SU-DHL-6 (cell line): Measurements from ENCODE around the gene OR2A12.

ENCODE experiments used
- H2AFZ ChIP-seq: fragments of 200-600 bp; sonication (generic); 2 replicates; pipeline ENCODE4 v1.6.1; 2014; ENCODE audit warnings: low read depth, mild to moderate bottlenecking, moderate library complexity, mixed read lengths, antibody characterized with exemption, low read length; ENCODE audit not compliant: severe bottlenecking
- H3F3A ChIP-seq: fragments of 200-600 bp; shearing (Covaris generic); 2 replicates; pipeline ENCODE4 v1.6.0; 2016; ENCODE audit warnings: antibody characterized with exemption, mild to moderate bottlenecking; ENCODE audit not compliant: insufficient read depth
- H3K27ac ChIP-seq: fragments of 200-600 bp; sonication (generic); 2 replicates; pipeline ENCODE4 v1.5.1; 2016; ENCODE audit warnings: low read depth, mild to moderate bottlenecking, low read length, moderate library complexity, mixed read lengths
- H3K27me3 ChIP-seq: fragments of 200-600 bp; sonication (generic), shearing (Covaris generic); 2 replicates; pipeline ENCODE4 v1.6.0; 2014; ENCODE audit warnings: mild to moderate bottlenecking, low read length
- H3K36me3 ChIP-seq: fragments of 200-600 bp; sonication (generic); 2 replicates; pipeline ENCODE4 v1.6.1; 2014; ENCODE audit warnings: mild to moderate bottlenecking, low read length, mixed read lengths
- H3K4me2 ChIP-seq: fragments of 300-600, 200-600 bp; shearing (Covaris generic), sonication (generic); 2 replicates; pipeline ENCODE4 v1.6.0; 2014; ENCODE audit warnings: low read length, low read depth, mild to moderate bottlenecking; ENCODE audit not compliant: poor library complexity, severe bottlenecking
- H3K4me3 ChIP-seq: fragments of 200-600 bp; sonication (generic); 2 replicates; pipeline ENCODE4 v1.5.1; 2014; ENCODE audit warnings: antibody characterized with exemption, low read length, mild to moderate bottlenecking, mixed read lengths; ENCODE audit not compliant: insufficient read depth, poor library complexity, severe bottlenecking
- H3K79me2 ChIP-seq: fragments of 200-600 bp; sonication (generic); 2 replicates; pipeline ENCODE4 v1.6.1; 2014; ENCODE audit warnings: mild to moderate bottlenecking, low read length, moderate library complexity; ENCODE audit not compliant: insufficient read depth
- H3K9ac ChIP-seq: fragments of 200-600 bp; sonication (generic); 2 replicates; pipeline ENCODE4 v1.7.0; 2014; ENCODE audit warnings: mild to moderate bottlenecking, low read length
- H3K9me2 ChIP-seq: fragments of 200-600 bp; sonication (generic); replicated peaks from 2 replicates; pipeline ENCODE4 v1.6.1; 2014; ENCODE audit warnings: low read length; ENCODE audit not compliant: insufficient read depth
- H3K9me3 ChIP-seq: fragments of 200-600 bp; sonication (generic); 2 replicates; pipeline ENCODE4 v1.6.1; 2014; ENCODE audit warnings: low read length, mixed read lengths; ENCODE audit not compliant: insufficient read depth
- H4K20me1 ChIP-seq: fragments of 200-600 bp; sonication (generic); 2 replicates; pipeline ENCODE4 v1.6.1; 2014; ENCODE audit warnings: low read depth, mild to moderate bottlenecking, antibody characterized with exemption, low read length, moderate library complexity, mixed read lengths
- EZH2phosphoT487 ChIP-seq: fragments of 200-600 bp; sonication (generic), shearing (Covaris generic); conservative IDR thresholded peaks from 2 replicates; pipeline ENCODE4 v1.6.1; 2018; ENCODE audit warnings: mild to moderate bottlenecking, antibody characterized with exemption, low read length, moderate library complexity, mixed read lengths
- TF ChIP-seq, protein P1 (sequence below): fragments of 200-600 bp; sonication (generic); IDR thresholded peaks from one replicate; pipeline ENCODE4 v1.5.1; 2017; ENCODE audit warnings: antibody characterized with exemption, mild to moderate bottlenecking, low read length, moderate library complexity; ENCODE audit not compliant: insufficient read depth, poor library complexity, severe bottlenecking

Gene OR2A12

GRCh38 chr7:144086730-144087129 is 652 bp downstream of the OR2A12 start:
- H3K27ac ChIP-seq: no peak overlapping the region
- H3K36me3 ChIP-seq: no peaks in the 10 kb centered on the region
- no peaks in the 10 kb centered on the region for H3K9me2 ChIP-seq
- 0 out of 2 replicates have a peak, but pooled peaks cover 4% of the 10 kb centered on the region for H3K9me3 ChIP-seq
- TF ChIP-seq, protein P1, sequence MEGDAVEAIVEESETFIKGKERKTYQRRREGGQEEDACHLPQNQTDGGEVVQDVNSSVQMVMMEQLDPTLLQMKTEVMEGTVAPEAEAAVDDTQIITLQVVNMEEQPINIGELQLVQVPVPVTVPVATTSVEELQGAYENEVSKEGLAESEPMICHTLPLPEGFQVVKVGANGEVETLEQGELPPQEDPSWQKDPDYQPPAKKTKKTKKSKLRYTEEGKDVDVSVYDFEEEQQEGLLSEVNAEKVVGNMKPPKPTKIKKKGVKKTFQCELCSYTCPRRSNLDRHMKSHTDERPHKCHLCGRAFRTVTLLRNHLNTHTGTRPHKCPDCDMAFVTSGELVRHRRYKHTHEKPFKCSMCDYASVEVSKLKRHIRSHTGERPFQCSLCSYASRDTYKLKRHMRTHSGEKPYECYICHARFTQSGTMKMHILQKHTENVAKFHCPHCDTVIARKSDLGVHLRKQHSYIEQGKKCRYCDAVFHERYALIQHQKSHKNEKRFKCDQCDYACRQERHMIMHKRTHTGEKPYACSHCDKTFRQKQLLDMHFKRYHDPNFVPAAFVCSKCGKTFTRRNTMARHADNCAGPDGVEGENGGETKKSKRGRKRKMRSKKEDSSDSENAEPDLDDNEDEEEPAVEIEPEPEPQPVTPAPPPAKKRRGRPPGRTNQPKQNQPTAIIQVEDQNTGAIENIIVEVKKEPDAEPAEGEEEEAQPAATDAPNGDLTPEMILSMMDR: no peak
- no peak for TF ChIP-seq EZH2phosphoT487
- no peaks in the 10 kb centered on the region for H3K79me2 ChIP-seq
- H3F3A ChIP-seq: no peaks in the 10 kb centered on the region
- H3K4me2 ChIP-seq: no peak overlapping the region
- no peak overlapping the region for H3K9ac ChIP-seq
- no peaks in the 10 kb centered on the region for H4K20me1 ChIP-seq
- H2AFZ ChIP-seq: no peak overlapping the region
- no peaks in the 10 kb centered on the region for H3K27me3 ChIP-seq
- H3K4me3 ChIP-seq: no peak overlapping the region

DNA sequence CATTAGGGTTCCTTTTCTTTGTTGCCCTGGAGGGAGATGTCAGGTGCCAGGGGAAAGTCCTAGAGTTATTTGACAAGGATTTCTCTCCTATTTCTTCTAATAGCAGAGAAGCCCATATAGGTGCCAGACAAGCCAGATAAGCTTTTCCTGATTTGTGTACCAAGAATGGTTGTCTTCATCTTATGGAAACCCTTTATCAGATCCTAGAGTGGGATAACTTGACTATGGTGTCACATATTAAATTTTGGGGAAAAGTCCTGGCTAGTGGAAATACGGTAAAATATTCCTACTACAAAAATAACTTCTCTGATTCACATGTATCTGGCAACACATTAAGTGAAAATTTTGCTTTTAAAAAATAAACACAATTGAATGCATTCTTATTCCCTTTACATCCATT is 1.2 kb downstream of the OR2A12 start:
- no peaks in the 10 kb centered on the region for H4K20me1 ChIP-seq
- no peak overlapping the region for H2AFZ ChIP-seq
- no peaks in the 10 kb centered on the region for H3F3A ChIP-seq
- no peak overlapping the region for H3K9ac ChIP-seq
- H3K27me3 ChIP-seq: no peaks in the 10 kb centered on the region
- TF ChIP-seq, protein P1: no peak
- TF ChIP-seq EZH2phosphoT487: no peak
- no peaks in the 10 kb centered on the region for H3K79me2 ChIP-seq
- 0 out of 2 replicates have a peak, but pooled peaks cover 4% of the 10 kb centered on the region for H3K9me3 ChIP-seq
- no peaks in the 10 kb centered on the region for H3K9me2 ChIP-seq
- no peak overlapping the region for H3K27ac ChIP-seq
- no peaks in the 10 kb centered on the region for H3K36me3 ChIP-seq
- H3K4me3 ChIP-seq: no peak overlapping the region
- H3K4me2 ChIP-seq: no peak overlapping the region

GRCh38 chr7:144090667-144091066 is 4.6 kb downstream of the OR2A12 start:
- TF ChIP-seq, protein P1: no peak
- no peak for TF ChIP-seq EZH2phosphoT487
- no peaks in the 10 kb centered on the region for H3F3A ChIP-seq
- no peaks in the 10 kb centered on the region for H3K9me2 ChIP-seq
- no peak overlapping the region for H2AFZ ChIP-seq
- H4K20me1 ChIP-seq: no peaks in the 10 kb centered on the region
- H3K79me2 ChIP-seq: no peaks in the 10 kb centered on the region
- H3K9me3 ChIP-seq: 0 out of 2 replicates have a peak, but pooled peaks cover 4% of the 10 kb centered on the region
- no peak overlapping the region for H3K4me2 ChIP-seq
- H3K4me3 ChIP-seq: no peak overlapping the region
- H3K36me3 ChIP-seq: no peaks in the 10 kb centered on the region
- no peak overlapping the region for H3K27ac ChIP-seq
- H3K27me3 ChIP-seq: no peaks in the 10 kb centered on the region
- no peak overlapping the region for H3K9ac ChIP-seq
